ENCODE data around the gene STK4.

GRCh38 chr20:44960103-44960852 lies 6.0 kb upstream of the STK4 start, which contains the start of gene TOMM34:
- TF ChIP-seq YY1 (IDR thresholded peaks at IDR 0.05; ENCODE audit: insufficient read depth, insufficient read length) (no peak), ZNF274 (IDR thresholded peaks at IDR 0.05; ENCODE audit: low read depth, low read length) (no peak), SUZ12 (IDR thresholded peaks at IDR 0.05; ENCODE audit: extremely low read depth, insufficient read depth, insufficient read length) (no peak)

Measured in NT2/D1 (cell line).